Astrocyte of the spinal cord (primary cell): ENCODE data around the gene PHACTR3.

ENCODE experiments used
- DNase-seq: peaks from one replicate; pipeline ENCODE4 v3.0.0; 2011; ENCODE audit warnings: low read depth, low spot score
- H3K4me3 ChIP-seq: 2 replicates; pipeline ENCODE4 v1.5.1; 2011; ENCODE audit warnings: low read depth, mild to moderate bottlenecking, low read length, moderate library complexity
- CTCF ChIP-seq: IDR thresholded peaks from 2 replicates; pipeline ENCODE4 v1.5.1; 2012; ENCODE audit warnings: low read depth, mild to moderate bottlenecking, low read length, inconsistent platforms
- in situ Hi-C: cut with HindIII; loops from 2 replicates; pipeline ENCODE4 v1.10.0; 2017; ENCODE audit warnings: low sequenced_read_pairs

PHACTR3 gene

DNA sequence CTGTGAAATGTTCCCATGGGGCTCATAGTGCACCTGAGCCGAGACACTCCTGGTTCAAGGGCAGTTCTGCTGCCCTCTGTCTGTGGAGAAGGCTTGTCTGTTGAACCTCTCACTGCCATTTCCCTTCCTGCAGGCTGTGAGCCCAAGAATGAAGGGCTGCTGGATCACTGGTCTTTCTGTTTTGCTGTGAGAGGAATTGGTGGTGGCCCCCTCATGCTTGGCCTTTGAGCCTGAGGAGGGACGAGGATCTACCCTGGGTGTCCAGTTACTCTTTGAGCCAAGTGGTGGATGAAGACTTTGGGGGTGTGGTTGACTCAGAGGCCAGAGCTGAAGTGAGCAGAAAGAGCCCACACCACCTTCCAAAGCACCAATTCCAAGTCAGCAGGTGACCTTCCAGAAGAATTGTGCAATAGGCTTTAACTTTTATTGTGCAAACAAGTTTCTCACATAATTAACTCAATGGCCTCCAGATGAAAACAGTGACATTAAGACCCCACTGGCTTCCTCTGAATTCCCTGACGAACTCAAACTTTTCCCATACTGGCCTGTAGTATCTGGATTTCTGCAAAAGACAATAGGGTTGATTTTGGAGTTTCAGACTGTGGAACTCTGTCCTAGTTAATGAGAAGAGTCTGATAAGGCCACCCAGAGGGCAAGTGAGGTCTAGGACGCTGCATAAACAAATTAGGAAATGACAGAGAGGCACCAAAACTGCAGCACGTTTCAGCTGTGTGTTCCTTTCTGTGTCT is 101.5 kb downstream of the PHACTR3 start:
- TF ChIP-seq CTCF, result no peak
- no peak overlapping the region for H3K4me3 ChIP-seq
- in situ Hi-C loops, result no loop called here
- DNase-seq, result no peak

- no peak for DNase-seq
- in situ Hi-C loops, result no loop called here
- H3K4me3 ChIP-seq, result no peak overlapping the region
- TF ChIP-seq CTCF, result no peak
These were observed 102.0 kb downstream of the PHACTR3 start for GRCh38 chr20:59706400-59706693.

DNA sequence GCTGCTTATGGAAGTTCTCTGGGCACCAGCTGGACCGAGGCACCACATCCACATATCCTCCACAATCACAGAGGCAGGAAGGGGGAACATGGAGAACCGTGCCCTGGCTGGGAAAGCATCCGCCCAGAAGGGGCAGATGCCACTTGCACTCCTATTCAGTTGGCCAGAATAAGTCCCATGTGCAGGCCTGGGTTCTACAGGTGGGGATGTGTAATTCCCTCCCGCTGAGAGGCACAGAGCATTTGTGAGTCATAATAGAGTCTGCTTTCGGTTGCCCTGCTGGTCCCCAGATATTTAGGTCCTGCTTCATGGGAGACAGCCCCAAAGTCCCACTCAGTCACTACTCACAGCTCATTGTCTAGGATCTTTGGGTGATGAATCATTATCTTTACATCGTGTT is 104.0 kb downstream of the PHACTR3 start:
- in situ Hi-C loops, result no loop called here
- TF ChIP-seq CTCF, result no peak

GRCh38 chr20:59709636-59710035 is 105.3 kb downstream of the PHACTR3 start:
- in situ Hi-C loops, result no loop called here
- DNase-seq, result no peak
- TF ChIP-seq CTCF, result no peak
- H3K4me3 ChIP-seq, result no peak overlapping the region

More for the DNA sequence above, 104.0 kb downstream of the PHACTR3 start:
- no peak for DNase-seq
- H3K4me3 ChIP-seq, result no peak overlapping the region

GRCh38 chr20:59718071-59718470 is 113.7 kb downstream of the PHACTR3 start:
- no peak for DNase-seq
- H3K4me3 ChIP-seq, result no peak overlapping the region
- in situ Hi-C loops, result no loop called here
- TF ChIP-seq CTCF, result no peak

GRCh38 chr20:59718751-59719150 is 114.4 kb downstream of the PHACTR3 start:
- no peak overlapping the region for H3K4me3 ChIP-seq
- in situ Hi-C loops, result no loop called here
- DNase-seq, result no peak
- TF ChIP-seq CTCF, result no peak
